Measurements from ENCODE around the gene ANO6. TPM values are rescaled to one million over a fixed set of nuclear protein-coding genes. Genes with fewer than 3 reads are reported as not detected.

ANO6 gene
- total RNA-seq, 1 experiment from 2014 or later, result 46.8 TPM

GRCh38 chr12:45379261-45379660, 163.4 kb downstream of the ANO6 start:
- TF ChIP-seq ETV6 (CRISPR knock-in tag; IDR thresholded peaks at IDR 0.05) (no peak), SMAD3 (CRISPR knock-in tag; IDR thresholded peaks at IDR 0.05; ENCODE audit: borderline replicate concordance) (no peak), FOXK1 (CRISPR knock-in tag; IDR thresholded peaks at IDR 0.05) (no peak), ZMAT4 (CRISPR knock-in tag; IDR thresholded peaks at IDR 0.05) (no peak), ESRRA (CRISPR knock-in tag; IDR thresholded peaks at IDR 0.05; ENCODE audit: borderline replicate concordance) (no peak), RELA (CRISPR knock-in tag; IDR thresholded peaks at IDR 0.05; ENCODE audit: borderline replicate concordance) (no peak), FOXP4 (CRISPR knock-in tag; IDR thresholded peaks at IDR 0.05) (no peak), ZNF281 (CRISPR knock-in tag; IDR thresholded peaks at IDR 0.05) (no peak), SMAD4 (CRISPR knock-in tag; IDR thresholded peaks at IDR 0.05) (no peak), NR3C1 (CRISPR knock-in tag; conservative IDR thresholded peaks at IDR 0.05; ENCODE audit: low read depth) (no peak), ZNF121 (CRISPR knock-in tag; IDR thresholded peaks at IDR 0.05) (no peak), MXD4 (CRISPR knock-in tag; IDR thresholded peaks at IDR 0.05; ENCODE audit: borderline replicate concordance) (no peak), ARID4B (CRISPR knock-in tag; IDR thresholded peaks at IDR 0.05; ENCODE audit: borderline replicate concordance) (no peak), MLX (CRISPR knock-in tag; IDR thresholded peaks at IDR 0.05) (no peak), HMGA2 (CRISPR knock-in tag; IDR thresholded peaks at IDR 0.05) (no peak), MYBL2 (CRISPR knock-in tag; IDR thresholded peaks at IDR 0.05) (no peak), IRF1 (CRISPR knock-in tag; IDR thresholded peaks at IDR 0.05) (no peak)
- ChIA-PET POLR2A (no interaction called here), CTCF (no interaction called here)
- no peak for ATAC-seq
- no peak overlapping the region for H3K27ac Mint-ChIP-seq
- no peaks in the 10 kb centered on the region for H3K4me1 Mint-ChIP-seq
- H3K36me3 Mint-ChIP-seq, result peaks cover 32% of the 10 kb centered on the region
- DNase-seq (ENCODE audit: low spot score), result no peak
- H3K4me3 Mint-ChIP-seq, result no peak overlapping the region
- no peaks in the 10 kb centered on the region for H3K9me3 Mint-ChIP-seq
- H3K27me3 Mint-ChIP-seq (ENCODE audit: low read depth), result no peaks in the 10 kb centered on the region

Data from WTC11 (cell line).